ENCODE measurements around the gene VPS8.

VPS8 gene

DNA sequence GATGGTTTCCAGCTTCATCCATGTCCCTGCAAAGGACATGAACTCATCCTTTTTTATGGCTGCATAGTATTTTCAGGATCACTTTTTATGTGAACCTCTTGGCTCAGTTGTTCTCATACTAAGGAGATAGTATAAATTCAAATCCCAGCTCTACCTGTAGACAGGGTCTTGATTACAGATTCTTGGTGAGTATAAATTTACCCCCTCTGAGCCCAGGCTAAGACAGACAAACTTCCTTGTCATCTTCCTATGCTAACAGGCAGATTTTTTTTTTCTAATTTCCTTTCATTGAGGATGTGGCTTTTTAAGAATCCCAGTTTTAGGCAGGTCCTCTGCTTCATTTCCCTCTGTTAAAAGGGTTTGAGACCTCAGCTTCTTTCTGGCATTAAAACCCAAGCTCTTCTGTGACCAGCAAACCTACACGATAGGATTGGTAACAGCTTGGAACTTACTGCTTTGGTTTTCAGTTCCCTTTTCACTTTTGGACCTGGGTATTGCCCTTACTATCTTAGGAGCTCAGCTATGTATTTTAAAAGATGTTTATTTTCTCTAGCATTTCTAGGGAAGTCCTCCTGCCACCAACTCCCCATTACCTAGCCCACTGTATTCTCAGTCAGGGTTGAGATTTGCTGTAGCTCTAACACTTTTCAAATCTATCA lies 72.5 kb downstream of the VPS8 start:
- H3K4me3 ChIP-seq (ENCODE audit: low read depth, low read length), result no peak overlapping the region
- TF ChIP-seq, protein P1, sequence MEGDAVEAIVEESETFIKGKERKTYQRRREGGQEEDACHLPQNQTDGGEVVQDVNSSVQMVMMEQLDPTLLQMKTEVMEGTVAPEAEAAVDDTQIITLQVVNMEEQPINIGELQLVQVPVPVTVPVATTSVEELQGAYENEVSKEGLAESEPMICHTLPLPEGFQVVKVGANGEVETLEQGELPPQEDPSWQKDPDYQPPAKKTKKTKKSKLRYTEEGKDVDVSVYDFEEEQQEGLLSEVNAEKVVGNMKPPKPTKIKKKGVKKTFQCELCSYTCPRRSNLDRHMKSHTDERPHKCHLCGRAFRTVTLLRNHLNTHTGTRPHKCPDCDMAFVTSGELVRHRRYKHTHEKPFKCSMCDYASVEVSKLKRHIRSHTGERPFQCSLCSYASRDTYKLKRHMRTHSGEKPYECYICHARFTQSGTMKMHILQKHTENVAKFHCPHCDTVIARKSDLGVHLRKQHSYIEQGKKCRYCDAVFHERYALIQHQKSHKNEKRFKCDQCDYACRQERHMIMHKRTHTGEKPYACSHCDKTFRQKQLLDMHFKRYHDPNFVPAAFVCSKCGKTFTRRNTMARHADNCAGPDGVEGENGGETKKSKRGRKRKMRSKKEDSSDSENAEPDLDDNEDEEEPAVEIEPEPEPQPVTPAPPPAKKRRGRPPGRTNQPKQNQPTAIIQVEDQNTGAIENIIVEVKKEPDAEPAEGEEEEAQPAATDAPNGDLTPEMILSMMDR (IDR thresholded peaks at IDR 0.05; ENCODE audit: low read depth, low read length, missing control alignments), result no peak
- peak; percentile 59 for DNase-seq (ENCODE audit: low read depth)

- TF ChIP-seq, protein P1 (IDR thresholded peaks at IDR 0.05; ENCODE audit: low read depth, low read length, missing control alignments), result no peak
- no peak for DNase-seq (ENCODE audit: low read depth)
- H3K4me3 ChIP-seq (ENCODE audit: low read depth, low read length), result no peak overlapping the region
Measured at GRCh38 chr3:184885112-184885511, 73.1 kb downstream of the VPS8 start.

DNA sequence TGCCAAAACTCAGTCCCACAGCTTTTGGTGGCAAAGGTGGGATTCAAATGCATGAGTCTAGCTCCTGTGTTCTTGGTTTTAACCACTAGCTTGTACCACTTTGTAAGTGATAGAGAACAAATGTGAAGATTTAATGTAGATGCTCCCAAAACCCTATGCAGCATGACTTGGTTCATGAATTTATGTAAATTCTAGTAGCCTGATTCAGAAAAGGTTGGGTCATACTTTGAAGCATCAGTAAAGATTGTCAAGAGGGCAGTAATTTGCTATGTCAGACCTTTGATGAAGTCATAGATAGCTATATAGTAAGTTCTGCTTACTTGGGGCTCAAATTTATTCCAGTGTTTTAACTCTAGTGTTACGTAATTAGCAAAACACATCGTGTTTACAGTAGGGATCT lies 75.6 kb downstream of the VPS8 start:
- TF ChIP-seq, protein P1 (IDR thresholded peaks at IDR 0.05; ENCODE audit: low read depth, low read length, missing control alignments), result no peak
- no peak for DNase-seq (ENCODE audit: low read depth)
- no peak overlapping the region for H3K4me3 ChIP-seq (ENCODE audit: low read depth, low read length)

DNA sequence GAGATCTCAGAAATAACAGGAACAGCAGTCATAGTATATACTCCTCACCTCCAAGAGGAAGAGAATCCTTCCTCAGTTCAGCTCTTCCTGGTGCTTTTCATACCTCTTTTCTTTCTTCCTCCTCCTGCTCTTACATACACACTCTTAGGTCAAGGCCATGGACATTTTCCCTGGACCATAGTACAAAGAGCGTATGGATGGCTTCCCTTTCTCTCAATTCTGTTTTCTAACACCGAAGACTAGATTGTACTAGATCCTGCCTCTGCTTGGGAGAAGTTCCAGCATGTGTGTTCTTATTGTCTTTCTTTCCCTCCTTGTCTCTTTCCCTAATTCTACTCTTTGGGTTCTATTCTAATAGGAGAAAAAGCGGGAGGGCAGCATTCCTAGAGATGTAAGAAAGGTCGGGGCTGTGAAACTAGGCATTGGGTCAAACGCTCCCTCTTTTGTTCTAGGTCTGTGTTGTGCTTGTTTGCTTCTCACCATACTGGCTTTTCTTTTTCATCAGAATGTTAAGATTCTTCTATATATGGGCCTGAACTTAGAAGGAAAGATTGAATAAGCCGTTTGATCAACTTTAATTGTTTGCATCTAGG lies 77.4 kb downstream of the VPS8 start:
- TF ChIP-seq, protein P1 (IDR thresholded peaks at IDR 0.05; ENCODE audit: low read depth, low read length, missing control alignments), result no peak
- DNase-seq (ENCODE audit: low read depth), result no peak
- no peak overlapping the region for H3K4me3 ChIP-seq (ENCODE audit: low read depth, low read length)

DNA sequence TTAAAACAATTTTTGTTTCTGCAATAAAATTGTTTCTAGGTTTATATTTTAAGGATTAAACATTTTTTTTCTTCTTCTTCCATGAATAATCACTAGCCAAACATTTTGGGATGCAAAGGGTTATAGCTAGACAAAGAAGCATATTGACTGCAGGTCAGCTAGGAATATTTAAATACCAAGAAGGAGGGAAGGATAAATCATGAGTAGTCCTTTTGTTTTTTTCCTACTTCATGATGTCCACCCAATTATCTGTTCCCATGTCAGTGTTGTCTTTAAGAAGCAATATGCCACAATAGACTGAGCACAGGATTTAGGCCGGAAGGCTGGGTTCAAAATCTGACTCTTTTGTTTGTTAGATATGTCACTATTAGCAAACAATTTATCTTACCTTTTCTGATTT lies 82.1 kb downstream of the VPS8 start:
- no peak for DNase-seq (ENCODE audit: low read depth)
- TF ChIP-seq, protein P1 (IDR thresholded peaks at IDR 0.05; ENCODE audit: low read depth, low read length, missing control alignments), result no peak
- no peak overlapping the region for H3K4me3 ChIP-seq (ENCODE audit: low read depth, low read length)

DNA sequence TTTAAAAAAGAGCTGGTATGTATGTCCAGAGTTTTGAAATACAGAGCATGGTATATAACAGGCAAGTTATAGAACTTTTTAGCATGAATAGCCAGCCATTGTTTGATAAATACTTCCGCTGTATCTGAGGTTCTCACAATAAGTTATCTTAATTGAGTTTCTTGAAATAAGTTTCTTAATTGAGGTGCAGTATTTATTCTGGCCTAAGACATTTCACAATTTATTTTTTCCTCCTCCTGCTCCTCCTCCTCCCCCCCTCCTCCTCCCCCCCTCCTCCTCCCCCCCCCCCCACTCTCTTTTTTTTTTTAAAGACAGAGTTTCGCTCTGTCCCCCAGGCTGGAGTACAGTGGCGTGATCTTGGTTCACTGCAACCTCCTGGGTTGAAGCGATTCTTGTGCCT lies 83.4 kb downstream of the VPS8 start:
- TF ChIP-seq, protein P1 (IDR thresholded peaks at IDR 0.05; ENCODE audit: low read depth, low read length, missing control alignments), result no peak
- no peak for DNase-seq (ENCODE audit: low read depth)
- H3K4me3 ChIP-seq (ENCODE audit: low read depth, low read length), result no peak overlapping the region

- no peak for DNase-seq (ENCODE audit: low read depth)
- TF ChIP-seq, protein P1 (IDR thresholded peaks at IDR 0.05; ENCODE audit: low read depth, low read length, missing control alignments), result no peak
- H3K4me3 ChIP-seq (ENCODE audit: low read depth, low read length), result no peak overlapping the region
Measured at GRCh38 chr3:184896336-184896735, 84.4 kb downstream of the VPS8 start.

Measured in GM12864 (cell line).